Activated naive CD4-positive, alpha-beta T cell treated with anti-CD3 and anti-CD28 coated beads, Interleukin-2, amount 10 ng/mL, durations not matched to agents 7 days and 5 days (primary cell): ENCODE data around the gene WDR49.

Experiments used
- CTCF ChIA-PET: fragments of 350-600 bp; sonication (Branson Sonifier 250); formaldehyde crosslinking; loops from one replicate; lab custom pipeline; 2021; ENCODE audit warnings: antibody characterized with exemption; lab: Charles Lee
- DNase-seq: peaks from one replicate; pipeline ENCODE4 v3.0.0-alpha.2; 2020
- H3K27ac Mint-ChIP-seq: one replicate; pipeline ENCODE4 v1.8.0; 2021; ENCODE audit warnings: mild to moderate bottlenecking, moderate library complexity, mixed read lengths
- H3K27me3 Mint-ChIP-seq: one replicate; pipeline ENCODE4 v1.8.0; 2021; ENCODE audit warnings: mild to moderate bottlenecking, mixed read lengths
- H3K36me3 Mint-ChIP-seq: one replicate; pipeline ENCODE4 v1.8.0; 2021; ENCODE audit warnings: mixed read lengths
- H3K4me1 Mint-ChIP-seq: one replicate; pipeline ENCODE4 v1.8.0; 2021; ENCODE audit warnings: mixed read lengths
- H3K4me3 Mint-ChIP-seq: one replicate; pipeline ENCODE4 v1.8.0; 2021; ENCODE audit warnings: mild to moderate bottlenecking, moderate library complexity, mixed read lengths
- H3K9me3 Mint-ChIP-seq: one replicate; pipeline ENCODE4 v1.8.0; 2021; ENCODE audit warnings: mixed read lengths

Gene WDR49

DNA sequence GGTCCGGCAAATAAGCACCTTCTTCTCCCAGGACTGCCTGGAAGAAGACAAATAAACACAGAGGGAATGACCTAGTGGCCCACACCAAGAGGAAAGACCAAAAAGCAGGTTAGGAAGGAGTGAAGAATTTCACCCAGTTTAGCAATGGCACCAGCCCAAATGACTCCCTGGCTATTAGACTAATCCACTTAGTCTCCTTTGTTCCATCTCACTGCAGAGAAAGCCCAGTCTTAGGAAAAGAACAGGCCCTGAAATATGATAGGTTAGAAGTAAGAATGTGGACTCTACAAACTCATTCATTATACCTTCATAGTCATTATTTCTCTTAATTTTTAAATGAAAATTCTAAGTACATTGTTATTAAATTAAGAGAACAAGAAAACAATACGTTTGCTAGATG, 203.1 kb downstream of the WDR49 start:
- Mint-ChIP-seq H3K27ac (no peak overlapping the region), H3K36me3 (no peaks in the 10 kb centered on the region), H3K9me3 (no peaks in the 10 kb centered on the region), H3K4me3 (no peak overlapping the region), H3K4me1 (no peaks in the 10 kb centered on the region), H3K27me3 (no peaks in the 10 kb centered on the region)
- no peak for DNase-seq
- CTCF ChIA-PET = interaction anchor here (0.5 kb wide), 1 partner anchor 1690 kb away, joined by 3 read pairs; no protein-coding TSS in a partner anchor

- no peak for DNase-seq
- no peaks in the 10 kb centered on the region for H3K9me3 Mint-ChIP-seq
- CTCF ChIA-PET = no interaction called here
- H3K27me3 Mint-ChIP-seq = no peaks in the 10 kb centered on the region
- H3K27ac Mint-ChIP-seq = no peak overlapping the region
- H3K4me1 Mint-ChIP-seq = no peaks in the 10 kb centered on the region
- H3K4me3 Mint-ChIP-seq = no peak overlapping the region
- H3K36me3 Mint-ChIP-seq = no peaks in the 10 kb centered on the region
Measured at GRCh38 chr3:167450195-167450594, 203.5 kb downstream of the WDR49 start.

DNA sequence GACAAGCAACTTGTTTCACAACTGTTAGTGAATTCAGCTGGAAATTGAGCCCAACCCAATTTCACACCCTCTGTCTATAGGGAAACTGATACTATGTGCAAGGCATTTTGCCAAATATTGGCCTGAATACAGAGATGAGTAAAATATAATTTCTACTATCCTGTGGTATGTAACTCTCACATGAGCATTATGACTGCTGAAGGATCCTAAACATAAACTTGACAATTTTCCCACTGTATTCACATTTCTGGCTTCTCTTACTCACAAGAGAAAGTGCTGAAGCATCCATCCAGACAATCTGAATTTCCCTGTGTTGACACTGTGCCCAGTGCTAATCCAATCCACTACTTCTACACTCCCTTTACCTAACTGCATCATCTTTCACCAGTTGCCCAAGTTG, 208.3 kb downstream of the WDR49 start:
- CTCF ChIA-PET = no interaction called here
- Mint-ChIP-seq H3K27ac (no peak overlapping the region), H3K4me3 (no peak overlapping the region), H3K4me1 (no peaks in the 10 kb centered on the region), H3K27me3 (no peaks in the 10 kb centered on the region), H3K36me3 (no peaks in the 10 kb centered on the region), H3K9me3 (no peaks in the 10 kb centered on the region)
- DNase-seq = no peak

DNA sequence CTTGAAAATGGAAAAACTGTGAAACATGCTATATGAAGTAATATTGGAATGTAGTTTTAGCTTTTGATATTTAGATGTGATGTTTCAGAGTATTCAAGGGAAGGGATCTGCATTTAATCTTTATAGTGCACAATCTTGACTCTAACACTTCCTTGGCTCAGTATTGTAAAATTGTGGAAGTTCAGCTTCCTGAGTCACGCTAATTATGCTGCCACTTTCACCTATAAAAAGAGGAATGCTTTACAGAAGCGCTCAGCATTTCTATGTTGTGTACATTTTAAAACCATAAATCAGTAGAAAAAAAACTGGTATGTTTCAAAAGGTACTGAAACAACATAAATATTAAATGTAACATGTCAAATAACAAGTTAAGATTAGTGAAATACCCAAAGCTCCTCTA, 212.5 kb downstream of the WDR49 start:
- CTCF ChIA-PET = interaction anchor here (0.9 kb wide), 1 partner anchor 61 kb away, joined by 3 read pairs; the partner anchor contains the start of gene ZBBX
- H3K4me3 Mint-ChIP-seq = no peak overlapping the region
- no peaks in the 10 kb centered on the region for H3K27me3 Mint-ChIP-seq
- no peak for DNase-seq
- no peaks in the 10 kb centered on the region for H3K9me3 Mint-ChIP-seq
- no peak overlapping the region for H3K27ac Mint-ChIP-seq
- H3K36me3 Mint-ChIP-seq = no peaks in the 10 kb centered on the region
- H3K4me1 Mint-ChIP-seq = no peaks in the 10 kb centered on the region

DNA sequence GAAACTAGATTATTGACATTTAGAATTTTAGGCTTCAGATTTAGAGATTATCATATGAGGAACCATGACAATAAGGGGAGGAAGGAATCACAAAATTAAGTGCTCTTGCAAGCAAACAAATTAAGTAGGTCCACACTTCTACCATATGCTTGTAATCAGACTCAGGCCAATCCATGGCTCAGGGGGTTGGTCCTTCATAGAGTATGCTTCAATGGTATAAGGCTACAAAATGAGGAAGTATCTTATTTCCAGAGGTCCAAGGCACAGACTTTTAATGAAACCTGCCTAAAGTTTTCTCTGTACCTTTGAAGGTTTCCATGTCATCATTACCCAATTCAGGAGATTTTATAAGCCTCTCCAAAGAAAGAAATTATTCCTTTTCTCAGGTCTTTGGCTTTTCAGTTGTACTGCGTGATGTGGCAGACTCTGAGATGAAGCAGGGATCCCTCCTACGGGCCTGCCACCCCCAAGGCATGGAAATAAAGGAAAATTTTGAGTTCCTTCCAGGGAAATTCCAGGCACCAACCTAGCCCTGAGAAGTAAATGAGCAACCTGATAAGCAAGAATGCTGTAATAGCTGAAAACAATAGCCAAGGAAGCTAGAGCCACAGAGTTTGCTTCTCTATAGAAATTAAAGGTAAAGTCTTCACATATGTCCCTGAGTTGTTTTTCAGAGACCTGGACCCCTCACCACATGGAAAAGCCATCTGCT, 216.2 kb downstream of the WDR49 start:
- H3K9me3 Mint-ChIP-seq = no peaks in the 10 kb centered on the region
- H3K4me3 Mint-ChIP-seq = no peak overlapping the region
- H3K36me3 Mint-ChIP-seq = no peaks in the 10 kb centered on the region
- no peaks in the 10 kb centered on the region for H3K4me1 Mint-ChIP-seq
- H3K27me3 Mint-ChIP-seq = no peaks in the 10 kb centered on the region
- CTCF ChIA-PET = no interaction called here
- DNase-seq = no peak
- H3K27ac Mint-ChIP-seq = no peak overlapping the region
